Pancreas (tissue), 10 donors: ENCODE results near the gene PROP1. TPM values are rescaled to one million over a fixed set of nuclear protein-coding genes. Genes with fewer than 3 reads are reported as not detected.
"Not testable (repeated sequence)": the region's sequence is repeated elsewhere in the genome, so short reads cannot be mapped to it uniquely, and the experiment has no call there.

Experiments used
- ATAC-seq, 4 donors: fragments of 200-7000 bp; cut with Tn5 transposase; one replicate each; pipeline versions ENCODE4 v1.8.0 to v1.9.1; 2020; ENCODE audit warnings: mild to moderate bottlenecking in 4 of 4, moderate library complexity in 4 of 4
- DNase-seq, 6 donors: peaks; one replicate each; pipeline ENCODE4 v3.0.0-alpha.2; 2020
- FAIRE-seq: peaks from 2 replicates; lab custom pipeline; 2012; peaks lifted over from hg19 to GRCh38; lab: Jason Lieb, UNC
- H3K27ac ChIP-seq, 4 donors: fragments of 200-600 bp; sonication (generic); 1 replicate in 3 of 4; 2 replicates in 1 of 4; pipeline versions ENCODE4 v1.5.0 to v1.8.0; 2020
- H3K27me3 ChIP-seq, 4 donors: fragments of 200-600 bp; one replicate each; pipeline ENCODE4 v1.8.0; 2021
- H3K36me3 ChIP-seq, 3 donors: fragments of 200-600 bp; sonication (generic) in 1 of 3; one replicate each; pipeline versions ENCODE4 v1.5.0 to v1.8.0; 2020 to 2021
- H3K4me1 ChIP-seq, 3 donors: fragments of 200-600 bp; one replicate each; pipeline ENCODE4 v1.8.0; 2021
- H3K4me3 ChIP-seq, 4 donors: fragments of 200-600 bp; sonication (generic) in 2 of 4; one replicate each; pipeline versions ENCODE4 v1.5.0 to v1.8.0; 2020 to 2021
- H3K9me3 ChIP-seq, 4 donors: fragments of 200-600 bp; one replicate each; pipeline ENCODE4 v1.8.0; 2021
- WGBS, 2 donors: extraction: QIAGEN DNeasy Blood & Tissue Kit; methylation state at CpG; one replicate each; pipeline ENCODE4 v1.1.7; 2013; 5-methylcytosine and 5-hydroxymethylcytosine counted together
- intact Hi-C, 3 donors: fragments of 100-400 bp; cut with DNase I; formaldehyde crosslinking; loops; one replicate each; pipeline versions ENCODE4 v1.11.1 to v1.14.2; 2022
- polyA plus RNA-seq, 2 donors: library from polyadenylated mRNA; stranded (reverse); fragments of 200-250 nt; gene quantifications; one replicate each; pipeline ENCODE4 v1.2.3, GENCODE V29; 2013
- total RNA-seq, 6 donors: library from RNA; stranded (reverse); fragmentation: NEBNext Ultra II Directional in 4 of 6; extraction: Animal tissue kit (Norgen Biotek cat#: 25700) in 4 of 6; gene quantifications; one replicate each; pipeline versions ENCODE4 v1.2.1 to v1.2.4, GENCODE V29; 2021 to 2023
- TF ChIP-seq, protein P1 (sequence below), 4 donors: fragments of 200-600 bp; sonication (generic) in 3 of 4; IDR thresholded peaks; one replicate each; pipeline versions ENCODE4 v1.5.0 to v1.8.0; 2021; ENCODE audit warnings: antibody characterized with exemption in 4 of 4
- donor health status: healthy with polysubstance abuse.
- donor health status: DM: no; HTN: no; CAD: no; lungs with moderate emphysema.
- donor health status: DM: no; HTN: no; CAD: no.
- donor health status: control.
- donor health status: control.
- donor health status: Bipolar disorder and iron deficiency.
- donor health status: DM: yes; HTN: yes; CAD: no.
- donor health status: DM: no; HTN: no; CAD: no.
- donor health status: DM: no; HTN: no; CAD: no.
- donor health status: DM: yes; HTN: yes; CAD: no.

Gene PROP1
- total RNA-seq (not detected), polyA plus RNA-seq (not detected)

GRCh38 chr5:177995691-177996595 lies at the start of gene PROP1:
Gene PROP1 (minus strand): TSS chr5:177996242. CDS start chr5:177995933, 309 bp downstream.
- FAIRE-seq (no peak), DNase-seq (no peak), ATAC-seq (no peak)
- Histone ChIP-seq H3K4me3 (no peak within 1 kb of the TSS), H3K27me3 (no peaks in the 10 kb centered on the region), H3K4me1 (no peaks in the 10 kb centered on the region), H3K9me3 (no peaks in the 10 kb centered on the region), H3K36me3 (no peaks in the 10 kb centered on the region), H3K27ac (no peak within 1 kb of the TSS)
- TF ChIP-seq, protein P1, sequence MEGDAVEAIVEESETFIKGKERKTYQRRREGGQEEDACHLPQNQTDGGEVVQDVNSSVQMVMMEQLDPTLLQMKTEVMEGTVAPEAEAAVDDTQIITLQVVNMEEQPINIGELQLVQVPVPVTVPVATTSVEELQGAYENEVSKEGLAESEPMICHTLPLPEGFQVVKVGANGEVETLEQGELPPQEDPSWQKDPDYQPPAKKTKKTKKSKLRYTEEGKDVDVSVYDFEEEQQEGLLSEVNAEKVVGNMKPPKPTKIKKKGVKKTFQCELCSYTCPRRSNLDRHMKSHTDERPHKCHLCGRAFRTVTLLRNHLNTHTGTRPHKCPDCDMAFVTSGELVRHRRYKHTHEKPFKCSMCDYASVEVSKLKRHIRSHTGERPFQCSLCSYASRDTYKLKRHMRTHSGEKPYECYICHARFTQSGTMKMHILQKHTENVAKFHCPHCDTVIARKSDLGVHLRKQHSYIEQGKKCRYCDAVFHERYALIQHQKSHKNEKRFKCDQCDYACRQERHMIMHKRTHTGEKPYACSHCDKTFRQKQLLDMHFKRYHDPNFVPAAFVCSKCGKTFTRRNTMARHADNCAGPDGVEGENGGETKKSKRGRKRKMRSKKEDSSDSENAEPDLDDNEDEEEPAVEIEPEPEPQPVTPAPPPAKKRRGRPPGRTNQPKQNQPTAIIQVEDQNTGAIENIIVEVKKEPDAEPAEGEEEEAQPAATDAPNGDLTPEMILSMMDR (IDR thresholded peaks at IDR 0.05) = no peak
- intact Hi-C loops = no loop called here
- WGBS, 2 donors = 54 to 58% methylated on average over 22 to 23 of the region's 23 CpGs

DNA sequence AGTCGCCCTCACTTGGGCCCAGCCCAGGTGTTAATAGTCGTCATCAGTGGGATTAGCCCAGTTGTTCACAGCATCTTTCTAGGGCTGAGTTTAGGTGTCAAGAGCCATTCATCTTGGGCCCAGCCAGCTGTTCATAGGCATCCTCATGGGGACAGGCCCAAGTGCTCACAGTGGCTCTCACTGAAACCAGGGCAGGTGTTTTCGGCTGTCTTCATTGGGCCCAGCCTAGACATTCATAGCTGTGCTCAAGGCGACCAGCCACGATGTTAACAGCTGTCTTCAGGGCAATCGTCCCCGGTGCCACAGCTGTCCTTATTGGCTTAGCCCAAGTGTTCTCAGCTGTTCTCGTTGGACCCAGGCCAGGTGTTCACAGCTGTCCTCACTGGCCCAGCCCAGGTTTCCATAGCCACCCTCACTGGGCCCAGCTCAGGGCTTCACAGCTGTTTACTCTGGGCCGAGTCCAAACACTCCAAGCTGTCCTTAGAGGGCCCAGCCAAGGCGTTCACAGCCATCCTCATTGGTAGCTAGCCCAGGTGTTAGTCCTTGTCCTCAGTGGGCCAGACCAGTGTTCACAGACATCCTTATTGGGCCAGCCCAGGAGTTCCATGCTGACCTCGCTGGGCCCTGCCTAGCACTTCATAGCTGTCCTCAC lies 23.5 kb upstream of the PROP1 start:
- 55 to 71% methylated on average over 5 to 6 of the region's 11 CpGs for WGBS, 2 donors
- intact Hi-C loops, H3K36me3 ChIP-seq, H3K9me3 ChIP-seq, FAIRE-seq, H3K4me3 ChIP-seq, H3K27me3 ChIP-seq, H3K27ac ChIP-seq, H3K4me1 ChIP-seq: not testable (repeated sequence)
- DNase-seq (peak in 3 of 6 donors; percentile 27 to 43 (median 39)), ATAC-seq (peak in 2 of 4 donors; percentile 62 to 77)

DNA sequence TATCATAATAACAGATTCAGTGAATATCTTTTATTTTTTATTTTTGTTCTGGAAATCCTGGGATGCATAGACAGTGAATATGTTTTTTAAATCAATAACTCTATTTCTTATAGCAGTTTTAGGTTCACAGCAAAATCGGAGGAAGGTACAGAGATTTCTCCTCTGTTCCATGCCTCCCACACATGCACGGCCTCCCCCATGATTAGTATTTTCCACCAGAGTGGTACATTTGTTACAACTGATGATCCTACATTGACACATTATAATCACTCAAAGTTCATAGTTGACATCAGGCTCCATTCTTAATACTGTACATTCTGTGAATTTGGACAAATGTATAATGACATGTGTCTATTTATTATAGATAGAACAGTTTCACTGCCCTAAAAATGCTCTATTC lies 16.7 kb upstream of the PROP1 start:
- WGBS, 2 donors = 85% methylated on average over 2 of the region's 2 CpGs
- not testable (repeated sequence) for ATAC-seq

DNA sequence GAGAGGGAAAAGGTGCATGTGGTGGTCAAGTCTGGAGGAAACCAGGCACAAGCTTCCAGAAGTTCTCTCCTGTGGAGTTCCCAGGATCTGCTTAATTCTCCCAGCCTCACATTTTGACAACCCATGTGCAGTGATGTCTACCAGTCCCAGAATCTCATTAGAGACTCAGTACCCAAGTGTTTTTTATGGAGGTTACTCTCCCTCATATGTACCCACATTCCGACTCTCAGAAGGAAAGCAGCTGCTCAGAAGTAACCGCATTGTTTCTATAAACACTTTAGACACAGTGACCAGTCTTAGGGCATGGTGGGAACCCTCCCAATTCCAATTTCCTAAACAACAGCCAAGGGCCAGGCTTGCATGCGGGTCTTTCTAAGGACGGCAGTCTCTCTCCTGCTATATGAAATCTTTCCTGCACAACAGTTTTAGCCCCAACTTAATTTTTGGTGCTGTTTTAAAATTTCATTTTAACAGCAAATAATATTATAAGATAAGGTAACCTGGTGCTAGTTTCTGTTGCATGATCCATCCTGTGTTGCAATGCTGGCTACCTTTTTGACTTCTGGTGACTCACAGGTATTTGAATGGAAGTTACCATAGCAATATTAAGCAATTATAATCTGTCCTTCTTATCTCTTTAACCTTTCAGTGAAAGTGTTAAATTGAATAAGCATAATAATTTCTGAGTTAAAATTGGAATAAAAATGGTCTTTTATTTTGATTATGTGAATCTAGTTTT lies 15.9 kb upstream of the PROP1 start:
- intact Hi-C loops, H3K4me1 ChIP-seq, H3K36me3 ChIP-seq, H3K27ac ChIP-seq, H3K4me3 ChIP-seq, H3K27me3 ChIP-seq, FAIRE-seq, H3K9me3 ChIP-seq, DNase-seq: not testable (repeated sequence)
- 88 to 93% methylated on average over 3 to 4 of the region's 4 CpGs for WGBS, 2 donors
- ATAC-seq = peak in 2 of 4 donors; percentile 44 to 60

More for the DNA sequence above, 16.7 kb upstream of the PROP1 start:
- H3K4me3 ChIP-seq, FAIRE-seq, H3K36me3 ChIP-seq, intact Hi-C loops, H3K27me3 ChIP-seq, H3K27ac ChIP-seq, H3K4me1 ChIP-seq, DNase-seq, H3K9me3 ChIP-seq: not testable (repeated sequence)

- H3K9me3 ChIP-seq, intact Hi-C loops, H3K27me3 ChIP-seq, DNase-seq, H3K4me1 ChIP-seq, H3K36me3 ChIP-seq, FAIRE-seq, H3K27ac ChIP-seq: not testable (repeated sequence)
- peak in 1 of 4 donors; percentile 6 for ATAC-seq
- 25 to 26% methylated on average over 12 to 25 of the region's 26 CpGs for WGBS, 2 donors
- H3K4me3 ChIP-seq = peak overlapping the region in 1 of 4 donors; percentile 54
Measured at GRCh38 chr5:178007272-178007671, 11.2 kb upstream of the PROP1 start.

GRCh38 chr5:178006536-178007231 lies 10.6 kb upstream of the PROP1 start:
- intact Hi-C loops, H3K9me3 ChIP-seq, H3K27me3 ChIP-seq, H3K36me3 ChIP-seq, FAIRE-seq, H3K4me1 ChIP-seq: not testable (repeated sequence)
- DNase-seq = peak in 4 of 6 donors; percentile 33 to 84 (median 54)
- peak; percentile 60 to 97 (median 88) for ATAC-seq
- Histone ChIP-seq H3K27ac (peak overlapping the region in 1 of 4 donors; percentile 74), H3K4me3 (peak overlapping the region in 1 of 4 donors; percentile 54)
- WGBS, 2 donors = 7 to 11% methylated on average over 12 to 44 of the region's 59 CpGs

- H3K27me3 ChIP-seq, DNase-seq, H3K36me3 ChIP-seq, intact Hi-C loops, FAIRE-seq, H3K4me1 ChIP-seq, H3K4me3 ChIP-seq, H3K9me3 ChIP-seq, H3K27ac ChIP-seq: not testable (repeated sequence)
- ATAC-seq = peak; percentile 56 to 76 (median 72)
- WGBS, 2 donors = no CpG with 5 or more reads among the region's 24 CpGs
Measured at GRCh38 chr5:178006181-178006535, 10.1 kb upstream of the PROP1 start.
